ENCODE results near the gene TUBB4A. TPM values are rescaled to one million over a fixed set of nuclear protein-coding genes. Genes with fewer than 3 reads are reported as not detected.
"Not testable (repeated sequence)": the region's sequence is repeated elsewhere in the genome, so short reads cannot be mapped to it uniquely, and the experiment has no call there.

The TUBB4A gene
- not detected in 2 replicates for total RNA-seq

DNA sequence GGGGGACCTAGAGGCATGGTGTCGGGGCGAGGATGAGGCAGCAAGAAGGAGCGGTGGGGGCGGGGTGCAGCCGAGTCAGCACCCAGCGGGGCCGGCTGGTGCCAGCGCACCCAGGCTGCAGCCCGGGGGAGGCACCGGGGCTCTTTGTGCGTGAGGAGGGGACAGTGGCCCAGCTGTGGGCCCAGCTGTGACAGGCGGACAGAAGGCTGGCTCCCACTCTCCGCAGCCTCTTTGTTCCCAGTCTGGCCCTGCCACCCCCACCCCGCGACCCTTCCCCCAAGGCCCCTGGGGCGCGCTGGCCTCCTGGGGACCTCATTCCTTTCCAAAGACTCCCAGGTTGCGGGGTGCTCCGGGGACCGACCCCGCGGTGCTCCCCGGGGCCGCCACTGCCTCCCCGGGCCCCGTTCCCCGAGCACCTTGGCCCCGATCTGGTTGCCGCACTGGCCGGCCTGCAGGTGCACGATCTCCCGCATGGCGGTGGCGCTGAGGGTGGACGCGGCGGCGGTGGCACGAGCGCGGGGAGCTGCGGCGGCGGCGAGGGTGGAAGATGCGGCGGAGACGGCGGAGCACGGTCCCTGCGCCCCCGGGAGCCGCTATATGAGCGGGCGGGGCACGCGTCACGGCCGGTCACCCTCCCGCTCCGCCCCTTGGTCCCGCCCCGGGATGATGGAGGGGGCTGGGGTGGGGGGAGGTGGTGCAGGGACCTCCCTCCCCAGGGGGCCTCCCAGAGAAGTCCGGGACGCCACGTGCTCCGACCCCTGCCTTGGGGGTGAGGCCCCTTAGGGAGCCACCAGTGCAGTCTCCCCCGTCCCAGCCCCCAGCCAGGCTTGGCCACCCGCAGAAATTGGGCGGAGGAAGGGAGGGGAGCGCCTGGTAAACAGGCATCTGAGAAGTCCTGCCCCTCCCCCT, at the start of gene TUBB4A:
TSS of gene TUBB4A (minus strand) at position 570 of the 909 bp plus-strand sequence. CDS start at position 473, 97 bp downstream.
- no peak within 1 kb of the TSS for H3K4me3 ChIP-seq (ENCODE audit: low read depth, low read length)
- TF ChIP-seq, protein P1, sequence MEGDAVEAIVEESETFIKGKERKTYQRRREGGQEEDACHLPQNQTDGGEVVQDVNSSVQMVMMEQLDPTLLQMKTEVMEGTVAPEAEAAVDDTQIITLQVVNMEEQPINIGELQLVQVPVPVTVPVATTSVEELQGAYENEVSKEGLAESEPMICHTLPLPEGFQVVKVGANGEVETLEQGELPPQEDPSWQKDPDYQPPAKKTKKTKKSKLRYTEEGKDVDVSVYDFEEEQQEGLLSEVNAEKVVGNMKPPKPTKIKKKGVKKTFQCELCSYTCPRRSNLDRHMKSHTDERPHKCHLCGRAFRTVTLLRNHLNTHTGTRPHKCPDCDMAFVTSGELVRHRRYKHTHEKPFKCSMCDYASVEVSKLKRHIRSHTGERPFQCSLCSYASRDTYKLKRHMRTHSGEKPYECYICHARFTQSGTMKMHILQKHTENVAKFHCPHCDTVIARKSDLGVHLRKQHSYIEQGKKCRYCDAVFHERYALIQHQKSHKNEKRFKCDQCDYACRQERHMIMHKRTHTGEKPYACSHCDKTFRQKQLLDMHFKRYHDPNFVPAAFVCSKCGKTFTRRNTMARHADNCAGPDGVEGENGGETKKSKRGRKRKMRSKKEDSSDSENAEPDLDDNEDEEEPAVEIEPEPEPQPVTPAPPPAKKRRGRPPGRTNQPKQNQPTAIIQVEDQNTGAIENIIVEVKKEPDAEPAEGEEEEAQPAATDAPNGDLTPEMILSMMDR (IDR thresholded peaks at IDR 0.05; ENCODE audit: insufficient read depth, low read depth, low read length), result no peak
- DNase-seq (ENCODE audit: low read depth), result no peak

DNA sequence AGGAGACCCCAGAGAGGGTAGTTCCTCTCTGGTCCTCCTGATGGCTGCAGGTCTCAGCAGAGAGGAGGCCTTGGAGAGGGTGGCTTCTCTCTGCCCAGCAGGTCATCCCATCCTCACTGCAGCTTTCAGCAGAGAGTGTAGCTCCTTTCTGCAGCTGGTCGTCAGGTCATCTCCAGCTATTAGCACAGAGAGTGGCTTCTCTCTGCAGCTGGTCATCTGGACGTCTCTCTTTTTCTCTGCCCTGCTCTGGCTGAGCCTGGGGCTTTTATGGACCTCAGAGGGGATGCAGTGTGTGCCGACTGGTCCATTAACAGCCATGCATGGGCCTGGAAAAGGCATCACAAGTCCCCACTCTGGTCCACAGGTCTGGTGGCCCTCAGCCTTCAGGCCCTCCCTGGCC, 49.0 kb upstream of the TUBB4A start:
- TF ChIP-seq, protein P1 (IDR thresholded peaks at IDR 0.05; ENCODE audit: insufficient read depth, low read depth, low read length), result no peak
- H3K4me3 ChIP-seq (ENCODE audit: low read depth, low read length), result no peak overlapping the region
- DNase-seq (ENCODE audit: low read depth), result no peak

DNA sequence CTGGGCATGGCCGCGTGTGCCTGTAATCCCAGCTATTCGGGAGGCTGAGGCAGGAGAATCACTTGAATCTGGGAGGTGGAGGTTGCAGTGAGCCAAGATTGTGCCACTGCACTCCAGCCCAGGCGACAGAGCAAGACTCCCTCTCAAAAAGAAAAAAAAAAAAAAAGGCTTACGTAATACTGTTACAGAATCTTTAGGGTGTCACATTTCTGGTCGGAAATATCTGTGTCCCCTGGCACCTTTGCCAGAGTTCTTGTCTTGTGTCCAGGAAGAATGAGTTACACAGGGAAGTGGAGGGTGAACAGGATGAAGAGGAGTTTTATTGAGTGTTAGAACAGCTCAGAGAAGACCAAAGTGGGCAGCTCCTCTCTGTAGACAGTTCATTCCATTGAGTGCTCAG, 48.6 kb upstream of the TUBB4A start:
- DNase-seq (ENCODE audit: low read depth); H3K4me3 ChIP-seq (ENCODE audit: low read depth, low read length): not testable (repeated sequence)

DNA sequence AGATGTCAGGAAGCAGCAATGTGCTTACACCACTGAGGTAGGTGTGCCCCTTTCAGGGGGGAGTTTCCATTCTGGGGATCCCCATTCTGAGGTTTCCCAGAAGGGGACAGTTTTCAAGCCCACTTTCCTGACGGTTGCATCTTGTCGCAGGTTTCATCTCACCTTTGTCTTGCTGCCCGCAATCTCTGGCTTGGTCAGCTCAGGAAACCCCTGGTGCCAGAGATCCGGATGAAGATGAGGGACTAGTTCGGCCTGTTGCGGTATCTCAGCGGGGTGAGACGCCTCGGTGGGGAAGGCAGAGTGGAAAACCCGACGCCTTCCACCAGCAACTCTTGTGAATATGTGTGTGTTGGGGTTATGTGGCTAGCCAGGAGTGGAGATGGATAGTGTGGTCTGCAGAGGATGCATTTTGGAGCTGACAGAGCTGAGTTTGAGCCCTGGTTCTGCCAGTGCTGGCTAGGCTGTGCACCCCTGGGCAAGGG, 41.8 kb upstream of the TUBB4A start:
- TF ChIP-seq, protein P1 (IDR thresholded peaks at IDR 0.05; ENCODE audit: insufficient read depth, low read depth, low read length), result no peak
- no peak overlapping the region for H3K4me3 ChIP-seq (ENCODE audit: low read depth, low read length)
- no peak for DNase-seq (ENCODE audit: low read depth)

DNA sequence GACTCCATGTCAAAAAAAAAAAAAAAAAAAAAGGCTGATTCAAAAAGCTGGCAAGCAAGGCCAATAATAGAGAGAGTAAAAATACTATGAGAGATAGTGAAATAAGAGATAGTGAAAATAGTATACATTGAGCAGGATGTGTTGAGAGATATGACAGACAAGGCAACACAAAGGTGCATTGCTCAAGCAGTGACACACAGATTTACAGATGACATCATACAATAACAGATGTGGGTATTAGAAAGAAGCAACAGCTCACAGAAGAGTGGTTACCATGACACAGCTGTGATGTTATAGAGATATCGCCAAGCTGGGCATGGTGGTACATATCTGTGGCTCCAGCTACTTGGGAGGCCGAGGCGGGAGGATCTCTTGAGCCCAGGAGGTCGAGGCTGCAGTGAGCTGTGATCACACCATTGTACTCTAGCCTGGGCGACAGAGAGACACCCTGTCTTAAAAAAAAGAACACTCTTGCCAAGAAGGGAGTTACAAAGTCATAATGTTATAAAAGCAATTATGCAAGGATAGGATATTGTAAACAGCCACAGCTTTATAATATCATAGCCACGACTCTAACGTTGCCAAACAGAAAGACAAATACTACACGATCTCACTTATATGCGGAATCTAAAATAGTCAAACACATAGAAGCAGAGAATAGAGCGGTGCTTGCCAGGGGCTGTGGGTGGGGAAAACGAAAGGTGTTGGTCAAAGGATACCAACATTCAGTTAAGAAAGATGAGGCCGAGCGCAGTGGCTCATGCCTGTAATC, 39.0 kb upstream of the TUBB4A start:
- no peak for DNase-seq (ENCODE audit: low read depth)
- TF ChIP-seq, protein P1 (IDR thresholded peaks at IDR 0.05; ENCODE audit: insufficient read depth, low read depth, low read length), result no peak

DNA sequence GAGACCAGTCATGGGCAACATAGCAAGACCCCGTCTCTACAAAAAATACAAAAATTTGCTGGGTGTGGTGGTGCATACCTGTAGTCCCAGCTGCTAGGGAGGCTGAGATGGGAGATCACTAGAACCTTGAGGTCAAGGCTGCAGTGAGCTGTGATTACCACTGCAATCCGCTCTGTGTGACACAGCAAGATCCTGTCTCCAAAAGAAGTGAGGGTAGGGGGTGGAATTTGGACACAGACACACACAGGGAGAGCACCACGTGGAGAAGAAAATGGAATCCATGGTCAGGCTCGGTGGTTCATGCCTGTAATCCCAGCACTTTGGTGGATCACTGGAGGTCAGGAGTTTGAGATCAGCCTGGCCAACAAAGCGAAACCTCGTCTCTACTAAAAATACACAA, 37.4 kb upstream of the TUBB4A start:
- no peak for DNase-seq (ENCODE audit: low read depth)

More for the DNA sequence above, 39.0 kb upstream of the TUBB4A start:
- no peak overlapping the region for H3K4me3 ChIP-seq (ENCODE audit: low read depth, low read length)

More for the DNA sequence above, 37.4 kb upstream of the TUBB4A start:
- TF ChIP-seq, protein P1 (IDR thresholded peaks at IDR 0.05; ENCODE audit: insufficient read depth, low read depth, low read length), result no peak
- no peak overlapping the region for H3K4me3 ChIP-seq (ENCODE audit: low read depth, low read length)
